ENCODE results near the gene TRIP12.

GRCh38 chr2:229734410-229734809 lies 187.4 kb downstream of the TRIP12 start:
- TF ChIP-seq POLR2A (IDR thresholded peaks at IDR 0.05; ENCODE audit: low read length) (no peak), CBX2 (IDR thresholded peaks at IDR 0.05; ENCODE audit: borderline replicate concordance, low read depth) (no peak), PHF8 (IDR thresholded peaks at IDR 0.05; ENCODE audit: borderline replicate concordance, low read depth) (no peak), MAFK (IDR thresholded peaks at IDR 0.05; ENCODE audit: partially characterized antibody) (no peak)
- TF ChIP-seq, protein P1, sequence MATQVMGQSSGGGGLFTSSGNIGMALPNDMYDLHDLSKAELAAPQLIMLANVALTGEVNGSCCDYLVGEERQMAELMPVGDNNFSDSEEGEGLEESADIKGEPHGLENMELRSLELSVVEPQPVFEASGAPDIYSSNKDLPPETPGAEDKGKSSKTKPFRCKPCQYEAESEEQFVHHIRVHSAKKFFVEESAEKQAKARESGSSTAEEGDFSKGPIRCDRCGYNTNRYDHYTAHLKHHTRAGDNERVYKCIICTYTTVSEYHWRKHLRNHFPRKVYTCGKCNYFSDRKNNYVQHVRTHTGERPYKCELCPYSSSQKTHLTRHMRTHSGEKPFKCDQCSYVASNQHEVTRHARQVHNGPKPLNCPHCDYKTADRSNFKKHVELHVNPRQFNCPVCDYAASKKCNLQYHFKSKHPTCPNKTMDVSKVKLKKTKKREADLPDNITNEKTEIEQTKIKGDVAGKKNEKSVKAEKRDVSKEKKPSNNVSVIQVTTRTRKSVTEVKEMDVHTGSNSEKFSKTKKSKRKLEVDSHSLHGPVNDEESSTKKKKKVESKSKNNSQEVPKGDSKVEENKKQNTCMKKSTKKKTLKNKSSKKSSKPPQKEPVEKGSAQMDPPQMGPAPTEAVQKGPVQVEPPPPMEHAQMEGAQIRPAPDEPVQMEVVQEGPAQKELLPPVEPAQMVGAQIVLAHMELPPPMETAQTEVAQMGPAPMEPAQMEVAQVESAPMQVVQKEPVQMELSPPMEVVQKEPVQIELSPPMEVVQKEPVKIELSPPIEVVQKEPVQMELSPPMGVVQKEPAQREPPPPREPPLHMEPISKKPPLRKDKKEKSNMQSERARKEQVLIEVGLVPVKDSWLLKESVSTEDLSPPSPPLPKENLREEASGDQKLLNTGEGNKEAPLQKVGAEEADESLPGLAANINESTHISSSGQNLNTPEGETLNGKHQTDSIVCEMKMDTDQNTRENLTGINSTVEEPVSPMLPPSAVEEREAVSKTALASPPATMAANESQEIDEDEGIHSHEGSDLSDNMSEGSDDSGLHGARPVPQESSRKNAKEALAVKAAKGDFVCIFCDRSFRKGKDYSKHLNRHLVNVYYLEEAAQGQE (IDR thresholded peaks at IDR 0.05) = no peak
- TF ChIP-seq, protein P2, sequence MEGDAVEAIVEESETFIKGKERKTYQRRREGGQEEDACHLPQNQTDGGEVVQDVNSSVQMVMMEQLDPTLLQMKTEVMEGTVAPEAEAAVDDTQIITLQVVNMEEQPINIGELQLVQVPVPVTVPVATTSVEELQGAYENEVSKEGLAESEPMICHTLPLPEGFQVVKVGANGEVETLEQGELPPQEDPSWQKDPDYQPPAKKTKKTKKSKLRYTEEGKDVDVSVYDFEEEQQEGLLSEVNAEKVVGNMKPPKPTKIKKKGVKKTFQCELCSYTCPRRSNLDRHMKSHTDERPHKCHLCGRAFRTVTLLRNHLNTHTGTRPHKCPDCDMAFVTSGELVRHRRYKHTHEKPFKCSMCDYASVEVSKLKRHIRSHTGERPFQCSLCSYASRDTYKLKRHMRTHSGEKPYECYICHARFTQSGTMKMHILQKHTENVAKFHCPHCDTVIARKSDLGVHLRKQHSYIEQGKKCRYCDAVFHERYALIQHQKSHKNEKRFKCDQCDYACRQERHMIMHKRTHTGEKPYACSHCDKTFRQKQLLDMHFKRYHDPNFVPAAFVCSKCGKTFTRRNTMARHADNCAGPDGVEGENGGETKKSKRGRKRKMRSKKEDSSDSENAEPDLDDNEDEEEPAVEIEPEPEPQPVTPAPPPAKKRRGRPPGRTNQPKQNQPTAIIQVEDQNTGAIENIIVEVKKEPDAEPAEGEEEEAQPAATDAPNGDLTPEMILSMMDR (IDR thresholded peaks at IDR 0.05) = no peak
- TF ChIP-seq, protein P3, sequence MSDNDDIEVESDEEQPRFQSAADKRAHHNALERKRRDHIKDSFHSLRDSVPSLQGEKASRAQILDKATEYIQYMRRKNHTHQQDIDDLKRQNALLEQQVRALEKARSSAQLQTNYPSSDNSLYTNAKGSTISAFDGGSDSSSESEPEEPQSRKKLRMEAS (IDR thresholded peaks at IDR 0.05) = no peak
